Panc1 (cell line): ENCODE data around the gene IPO8. TPM values are rescaled to one million over a fixed set of nuclear protein-coding genes. Genes with fewer than 3 reads are reported as not detected.
"Not testable (repeated sequence)": the region's sequence is repeated elsewhere in the genome, so short reads cannot be mapped to it uniquely, and the experiment has no call there.

Experiments used
- ATAC-seq: fragments of 200-7000 bp; cut with Tn5 transposase; 2 replicates; pipeline ENCODE4 v1.9.1; 2020; ENCODE audit warnings: mild to moderate bottlenecking, moderate library complexity
- BruUV-seq: library from RNA; stranded (reverse); fragments of 400-500 nt; replicated peaks from 2 replicates; lab custom pipeline; 2021; lab: Mats Ljungman, UMichigan
- CTCF ChIA-PET: fragments of 300-600 bp; sonication (Branson Sonifier 250); formaldehyde crosslinking; loops from one replicate; lab custom pipeline; 2022; ENCODE audit warnings: antibody characterized with exemption; lab: Charles Lee
- POLR2A ChIA-PET: fragments of 300-600 bp; sonication (Branson Sonifier 250); formaldehyde crosslinking; loops from one replicate; lab custom pipeline; 2022; ENCODE audit warnings: antibody characterized with exemption; lab: Charles Lee
- DNase-seq: peaks from one replicate; pipeline ENCODE4 v3.0.0-alpha.2; 2010; ENCODE audit warnings: low read depth, low spot score
- H3K27ac ChIP-seq: 2 replicates; pipeline ENCODE4 v1.5.1; 2011; ENCODE audit warnings: mild to moderate bottlenecking, low read length, inconsistent platforms
- H3K27me3 ChIP-seq: fragments of 200-500 bp; sonication (Bioruptor generic); 2 replicates; pipeline ENCODE4 v1.6.0; 2014; ENCODE audit warnings: low read length, inconsistent platforms; ENCODE audit not compliant: control insufficient read depth, insufficient read depth
- H3K36me3 ChIP-seq: fragments of 200-500 bp; sonication (Bioruptor generic); 2 replicates; pipeline ENCODE4 v1.5.1; 2014; ENCODE audit warnings: inconsistent platforms, mild to moderate bottlenecking, low read length, moderate library complexity; ENCODE audit not compliant: control insufficient read depth, insufficient read depth
- H3K4me1 ChIP-seq: 2 replicates; pipeline ENCODE4 v1.5.1; 2011; ENCODE audit warnings: inconsistent platforms, mild to moderate bottlenecking, low read length, moderate library complexity; ENCODE audit not compliant: control insufficient read depth, insufficient read depth
- H3K4me3 ChIP-seq, 2 experiments: 2 replicates each; pipeline ENCODE4 v1.5.1; 2011 to 2012; ENCODE audit warnings: low read depth in 2 of 2, low read length in 2 of 2, mild to moderate bottlenecking in 2 of 2, inconsistent platforms in 1 of 2, moderate library complexity in 1 of 2
- H3K9me3 ChIP-seq: fragments of 200-500 bp; sonication (Bioruptor generic); 2 replicates; pipeline ENCODE4 v1.5.1; 2014; ENCODE audit warnings: low read depth, mild to moderate bottlenecking, inconsistent platforms, low read length, moderate library complexity; ENCODE audit not compliant: control insufficient read depth, insufficient read depth
- CTCF ChIP-seq: fragments of 450-650 bp; IDR thresholded peaks from 2 replicates; pipeline ENCODE4 v1.5.1; 2017; ENCODE audit warnings: mild to moderate bottlenecking
- POLR2AphosphoS5 ChIP-seq: IDR thresholded peaks from 2 replicates; pipeline ENCODE4 v1.6.1; 2012; ENCODE audit warnings: mild to moderate bottlenecking, low read depth, low read length, moderate library complexity
- REST ChIP-seq, 2 experiments: IDR thresholded peaks; 2 replicates each; pipeline ENCODE4 v1.6.1; 2011 to 2012; ENCODE audit warnings: low read depth in 2 of 2, control low read depth in 1 of 2, low read length in 1 of 2, mild to moderate bottlenecking in 1 of 2, moderate library complexity in 1 of 2; ENCODE audit not compliant: insufficient read depth in 1 of 2
- SIN3A ChIP-seq: IDR thresholded peaks from 2 replicates; pipeline ENCODE4 v1.6.1; 2012; ENCODE audit warnings: low read depth, mild to moderate bottlenecking, low read length, moderate library complexity, borderline replicate concordance; ENCODE audit not compliant: insufficient read depth
- TCF7L2 ChIP-seq: IDR thresholded peaks from 2 replicates; pipeline ENCODE4 v1.6.1; 2011; ENCODE audit warnings: mild to moderate bottlenecking, low read depth, low read length, inconsistent platforms
- in situ Hi-C: cut with HindIII; loops from 2 replicates; pipeline ENCODE4 v1.10.0; 2016; ENCODE audit warnings: low sequenced_read_pairs, low pct_unique_long_range_greater_than_20kb
- intact Hi-C: fragments of 100-400 bp; cut with micrococcal nuclease; formaldehyde crosslinking; loops from one replicate; pipeline ENCODE4 v1.10.0; 2022; ENCODE audit not compliant: unreplicated experiment
- total RNA-seq: library from RNA; stranded (reverse); gene quantifications from one replicate; pipeline ENCODE4 v1.2.1, GENCODE V29; 2021; ENCODE audit not compliant: unreplicated experiment

The IPO8 gene
- total RNA-seq, 1 experiment from 2014 or later, result 46.6 TPM

DNA sequence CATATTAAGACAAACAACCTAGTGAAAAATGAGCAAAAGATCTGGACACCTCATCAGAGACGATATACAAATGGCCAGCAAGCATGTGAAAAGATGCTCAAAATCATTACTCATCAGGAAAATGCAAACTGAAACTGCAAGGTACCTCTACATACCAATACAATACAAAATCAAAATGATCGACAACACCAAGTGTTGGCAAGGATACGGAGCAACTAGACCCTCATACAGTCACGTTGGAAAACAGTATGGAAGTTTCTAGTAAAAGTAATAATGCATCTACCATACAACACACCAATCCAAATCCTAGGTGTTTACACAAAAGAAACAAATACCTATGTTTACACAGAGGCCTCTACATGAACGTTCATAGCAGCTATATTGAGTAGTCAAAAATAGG, 99.9 kb downstream of the IPO8 start:
- TF ChIP-seq CTCF, result no peak
- TF ChIP-seq REST (IDR thresholded peaks at IDR 0.05; ENCODE audit: insufficient read depth in 1 of 2, low read depth in 2 of 2, low read length in 1 of 2), result no peak
- no peak for TF ChIP-seq TCF7L2
- no peaks in the 10 kb centered on the region for H3K9me3 ChIP-seq
- no peaks in the 10 kb centered on the region for H3K27me3 ChIP-seq
- POLR2A ChIA-PET, result interaction anchor here (0.6 kb wide), 1 partner anchor 10 kb away, joined by 11 read pairs; no protein-coding TSS in a partner anchor
- no peaks in the 10 kb centered on the region for H3K4me1 ChIP-seq
- BruUV-seq, result no TSS peak
- CTCF ChIA-PET, result interaction anchor here (0.6 kb wide), 1 partner anchor 106 kb away, joined by 3 read pairs; no protein-coding TSS in a partner anchor
- intact Hi-C loops (no loop called here), in situ Hi-C loops (no loop called here)
- ATAC-seq, result no peak
- no peak overlapping the region for H3K4me3 ChIP-seq
- H3K36me3 ChIP-seq, result no peaks in the 10 kb centered on the region
- no peak overlapping the region for H3K27ac ChIP-seq
- DNase-seq, result no peak

DNA sequence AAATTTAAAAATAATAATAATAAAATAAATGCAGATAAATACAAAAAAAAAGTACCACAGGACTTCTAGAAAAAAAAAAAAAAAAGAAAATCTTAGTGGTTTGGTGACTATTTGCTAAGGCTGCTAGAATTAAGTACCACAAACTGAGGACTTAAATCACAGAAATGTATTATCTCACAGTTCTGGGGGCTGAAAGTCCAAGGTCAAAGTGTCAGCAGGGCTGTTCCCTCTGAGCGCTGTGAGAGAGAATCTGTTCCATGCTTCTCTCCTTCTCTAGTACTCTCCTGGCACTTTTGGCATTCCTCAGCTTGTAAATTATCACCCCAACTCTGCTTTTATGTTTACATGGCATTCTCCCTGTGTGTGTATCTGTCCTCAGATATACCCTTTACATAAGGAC, 101.2 kb downstream of the IPO8 start:
- no TSS peak for BruUV-seq
- ChIA-PET CTCF (no interaction called here), POLR2A (no interaction called here)
- Histone ChIP-seq H3K9me3 (no peaks in the 10 kb centered on the region), H3K4me1 (no peaks in the 10 kb centered on the region), H3K4me3 (no peak overlapping the region), H3K36me3 (no peaks in the 10 kb centered on the region), H3K27me3 (no peaks in the 10 kb centered on the region), H3K27ac (no peak overlapping the region)
- no peak for DNase-seq
- in situ Hi-C loops (no loop called here), intact Hi-C loops (no loop called here)
- no peak for ATAC-seq
- no peak for TF ChIP-seq SIN3A
- TF ChIP-seq TCF7L2, result no peak
- no peak for TF ChIP-seq REST (IDR thresholded peaks at IDR 0.05; ENCODE audit: insufficient read depth in 1 of 2, low read depth in 2 of 2, low read length in 1 of 2)
- no peak for TF ChIP-seq POLR2AphosphoS5
- TF ChIP-seq CTCF, result no peak

GRCh38 chr12:30588572-30588971, 107.1 kb downstream of the IPO8 start:
- CTCF ChIA-PET, H3K4me1 ChIP-seq, H3K27me3 ChIP-seq, H3K9me3 ChIP-seq, BruUV-seq, ATAC-seq, POLR2A ChIA-PET, DNase-seq, H3K4me3 ChIP-seq, H3K27ac ChIP-seq, in situ Hi-C loops, intact Hi-C loops, H3K36me3 ChIP-seq: not testable (repeated sequence)
